HG02885 (cell line): Measurements from ENCODE around the gene NIN.
"Not testable (repeated sequence)": the region's sequence is repeated elsewhere in the genome, so short reads cannot be mapped to it uniquely, and the experiment has no call there.

Experiments used
- ATAC-seq: cut with Tn5 transposase; IDR thresholded peaks from one replicate; pipeline ENCODE4 v1.9.1; 2021; ENCODE audit warnings: mild to moderate bottlenecking; ENCODE audit not compliant: unreplicated experiment, poor library complexity

Gene NIN

GRCh38 chr14:50821510-50822464, 9.2 kb downstream of the NIN start:
- peak; percentile 41 for ATAC-seq

DNA sequence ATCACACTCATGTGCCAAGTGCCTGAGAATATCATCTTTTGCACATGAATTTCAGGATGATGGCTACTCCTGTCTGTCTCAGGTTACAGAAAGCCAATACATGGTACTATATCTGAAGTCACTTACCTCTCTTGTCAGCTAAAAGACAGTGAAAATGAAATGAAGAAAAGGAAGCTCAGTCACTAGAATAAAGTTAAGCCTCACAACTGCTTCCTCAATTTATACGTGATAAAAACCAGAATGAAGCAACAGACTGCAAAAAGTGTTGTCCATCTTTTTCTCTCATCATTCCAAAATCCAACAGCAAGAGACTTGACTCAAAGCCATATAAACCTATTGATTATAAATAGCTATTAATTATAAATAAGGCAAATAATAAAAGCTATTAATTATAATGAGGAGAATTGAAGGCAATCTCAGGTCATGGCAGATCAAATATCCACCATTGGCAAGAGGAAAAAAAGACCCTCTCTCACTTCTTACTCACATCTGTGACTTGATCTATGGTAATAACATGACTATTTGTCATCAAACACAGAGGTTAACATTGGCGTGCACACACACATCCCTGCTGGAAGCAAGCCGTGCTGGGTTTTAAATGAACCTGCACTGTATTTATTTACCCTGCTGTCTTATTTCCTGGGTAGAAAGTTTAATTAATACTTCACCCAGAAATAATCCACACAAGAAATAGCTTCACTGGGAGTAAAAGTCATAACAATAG, 10.0 kb downstream of the NIN start:
- no peak for ATAC-seq

GRCh38 chr14:50819303-50819702, 11.7 kb downstream of the NIN start:
- ATAC-seq: not testable (repeated sequence)

DNA sequence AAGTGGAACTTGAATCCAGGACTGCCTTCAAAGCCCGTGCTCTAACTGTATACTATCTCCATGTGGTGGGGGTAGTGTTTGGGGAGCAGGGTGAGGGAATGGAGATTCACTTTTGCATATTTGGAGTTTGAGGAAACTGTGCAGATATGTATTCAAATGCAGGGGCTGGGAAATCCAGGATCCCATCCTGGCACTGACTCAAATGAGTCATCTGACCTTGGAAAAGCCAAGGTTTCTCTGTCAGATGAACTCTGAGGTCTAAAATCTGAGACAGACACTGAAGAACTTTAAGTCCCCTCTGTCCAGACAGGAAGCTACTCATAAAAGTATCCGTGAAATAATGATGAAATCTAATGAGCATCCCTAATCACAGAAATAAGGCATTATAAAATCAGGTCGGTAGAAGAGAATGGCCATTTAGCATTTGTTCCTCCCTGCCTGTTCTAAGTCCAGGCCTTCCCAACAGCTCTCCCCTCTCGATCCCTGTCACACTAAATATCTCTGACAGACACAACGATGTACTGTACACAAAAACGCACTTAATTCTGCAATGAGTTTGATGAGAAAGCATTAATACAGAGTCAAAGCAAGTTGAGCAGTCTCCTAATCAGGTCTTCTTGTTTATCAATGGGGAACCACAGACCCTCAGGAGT, 14.4 kb downstream of the NIN start:
- ATAC-seq: no peak

GRCh38 chr14:50815526-50815925, 15.4 kb downstream of the NIN start:
- ATAC-seq: not testable (repeated sequence)

- ATAC-seq: not testable (repeated sequence)
Measured at GRCh38 chr14:50815058-50815457, 15.9 kb downstream of the NIN start.

DNA sequence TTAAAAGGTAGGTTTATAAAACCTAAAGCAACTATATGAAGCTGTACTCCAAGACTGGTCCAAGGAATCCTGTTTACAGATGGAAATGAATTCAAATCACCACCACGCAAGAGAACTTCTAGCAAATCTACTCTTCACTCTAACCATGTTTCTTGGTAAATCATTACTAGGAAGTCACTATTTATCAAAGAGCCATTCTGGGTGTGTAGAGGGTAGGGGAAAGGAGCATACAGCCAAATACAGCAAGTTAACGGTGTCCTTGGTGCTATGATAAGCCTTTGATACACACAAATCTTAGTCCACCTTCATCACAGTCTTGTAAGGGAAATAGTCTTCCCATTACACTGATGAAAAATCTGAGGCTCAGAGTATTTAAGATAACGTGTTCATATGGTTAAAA, 16.8 kb downstream of the NIN start:
- no peak for ATAC-seq

- ATAC-seq: peak; percentile 73
Measured at GRCh38 chr14:50813544-50813863, 17.5 kb downstream of the NIN start.

- peak; percentile 27 for ATAC-seq
Measured at GRCh38 chr14:50812856-50813543, 18.0 kb downstream of the NIN start.

- ATAC-seq: no peak
Measured at GRCh38 chr14:50812180-50812579, 18.8 kb downstream of the NIN start.

DNA sequence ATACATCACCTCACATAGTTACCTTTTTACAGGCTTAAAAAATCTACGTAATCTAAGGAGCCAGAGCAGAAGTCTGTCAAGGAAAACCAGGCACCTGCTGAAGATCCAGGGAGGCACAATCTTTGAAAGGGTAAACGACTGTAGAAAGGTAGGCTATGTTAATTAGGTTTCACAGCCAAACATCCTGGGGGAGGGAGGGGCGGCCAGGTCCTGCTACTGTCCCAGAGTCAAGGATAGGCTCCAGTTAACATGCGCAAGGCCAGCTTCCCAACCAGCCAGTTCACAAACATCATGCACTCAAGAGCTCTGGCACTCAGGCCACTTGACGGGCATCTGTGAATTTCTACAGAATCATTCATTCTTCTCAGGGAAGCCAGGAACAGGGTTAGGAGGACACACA, 22.9 kb downstream of the NIN start:
- ATAC-seq: no peak

GRCh38 chr14:50806241-50806933, 24.6 kb downstream of the NIN start:
- ATAC-seq: no peak

GRCh38 chr14:50805396-50805795, 25.6 kb downstream of the NIN start:
- no peak for ATAC-seq

- no peak for ATAC-seq
Measured at GRCh38 chr14:50804181-50804721, 26.7 kb downstream of the NIN start.

DNA sequence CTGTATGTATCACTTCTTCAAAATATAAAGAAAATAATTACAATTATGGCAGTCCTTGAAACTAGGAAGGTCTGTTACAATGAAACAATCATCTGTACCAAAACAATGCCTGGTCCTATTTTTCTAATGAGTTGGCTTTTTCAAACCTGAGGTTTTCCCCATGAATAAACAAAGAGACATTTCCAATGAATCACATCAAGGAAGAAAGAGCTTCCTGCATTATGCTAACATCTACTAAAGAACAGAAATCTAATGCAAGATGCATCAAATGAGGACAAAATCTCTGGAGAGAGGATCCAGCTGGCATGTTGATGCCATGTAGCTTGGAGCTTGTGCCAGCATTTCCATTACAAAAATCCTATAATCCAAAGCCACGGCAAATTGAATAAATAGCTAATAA, 29.3 kb downstream of the NIN start:
- ATAC-seq: no peak

DNA sequence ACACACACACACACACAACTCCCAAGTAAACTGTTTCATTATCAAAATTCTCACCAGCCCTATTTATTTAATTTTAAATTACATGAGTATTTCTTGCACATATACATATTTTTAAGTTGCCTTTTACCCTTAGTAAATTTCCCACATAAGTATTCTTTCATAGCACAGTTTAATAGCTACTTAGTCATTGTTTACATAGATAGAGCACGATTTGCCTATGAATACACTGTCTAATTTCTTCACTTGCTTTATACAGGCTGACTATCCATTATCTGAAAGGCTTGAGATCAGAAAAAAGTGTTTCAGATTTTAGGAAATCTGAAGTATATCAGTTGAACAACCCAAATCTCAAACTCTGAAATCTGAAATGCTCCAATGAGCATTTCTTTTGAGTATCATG, 30.9 kb downstream of the NIN start:
- ATAC-seq: no peak

GRCh38 chr14:50798048-50798421, 32.9 kb downstream of the NIN start:
- peak; percentile 84 for ATAC-seq

DNA sequence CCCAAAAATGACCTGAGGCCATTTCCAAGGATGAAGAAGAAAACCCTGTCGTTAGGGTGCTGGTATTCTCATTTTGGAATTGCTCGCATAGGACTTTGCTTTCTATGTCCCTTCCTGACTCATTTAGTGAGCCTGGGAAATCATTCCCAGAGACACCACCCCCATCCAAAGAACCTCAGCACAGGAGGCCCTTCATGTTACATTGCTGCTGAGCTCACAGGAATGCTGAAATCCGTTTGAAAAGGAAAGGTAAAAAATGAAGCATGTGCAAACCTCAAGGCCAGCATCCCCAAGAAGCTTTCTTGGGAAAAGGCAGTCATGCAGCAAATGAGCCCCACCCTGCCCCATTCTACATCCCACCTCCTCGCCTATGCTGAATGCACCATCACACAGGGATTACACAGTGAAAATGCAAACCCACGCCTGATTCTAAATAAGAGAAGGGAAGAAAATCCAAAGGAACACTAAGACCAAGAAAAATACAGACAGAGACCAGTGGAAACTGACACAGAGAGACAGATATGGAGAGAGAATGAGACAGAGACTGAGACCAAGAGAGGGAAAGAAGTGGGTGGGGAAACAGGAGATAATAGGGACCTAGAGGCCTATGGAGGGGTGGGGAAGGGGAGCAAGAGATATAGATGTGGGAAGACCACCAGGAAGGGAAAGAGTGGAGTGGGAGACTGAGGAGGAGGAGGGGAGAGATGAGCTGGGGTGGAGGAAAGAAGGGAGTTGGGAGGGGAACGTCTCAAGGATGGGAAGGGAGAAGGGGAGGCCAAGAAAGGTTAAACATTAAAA, 33.5 kb downstream of the NIN start:
- no peak for ATAC-seq

GRCh38 chr14:50796390-50796789, 34.6 kb downstream of the NIN start:
- no peak for ATAC-seq
